B cell (primary cell): ENCODE data around the gene PTPRG. TPM values are rescaled to one million over a fixed set of nuclear protein-coding genes. Genes with fewer than 3 reads are reported as not detected.

Experiments used
- ATAC-seq: fragments of 200-7000 bp; cut with Tn5 transposase; one replicate; pipeline ENCODE4 v1.10.0; 2021; ENCODE audit warnings: low read depth, mild to moderate bottlenecking, moderate number of reproducible peaks, moderate library complexity
- CTCF ChIA-PET: fragments of 350-600 bp; sonication (Branson Sonifier 250); formaldehyde crosslinking; loops from one replicate; lab custom pipeline; 2021; ENCODE audit warnings: antibody characterized with exemption, inconsistent platforms; lab: Charles Lee
- POLR2A ChIA-PET: fragments of 350-600 bp; sonication (Branson Sonifier 250); formaldehyde crosslinking; loops from one replicate; lab custom pipeline; 2021; ENCODE audit warnings: antibody characterized with exemption; lab: Charles Lee
- DNase-seq: peaks from one replicate; pipeline ENCODE4 v3.0.0; 2013
- H2AFZ ChIP-seq: 2 replicates; pipeline ENCODE4 v1.6.1; 2012; ENCODE audit warnings: mild to moderate bottlenecking, low read depth, low read length; ENCODE audit not compliant: insufficient read depth, poor library complexity, severe bottlenecking
- H3K27ac ChIP-seq, 2 donors: 1 replicate in 1 of 2; 2 replicates in 1 of 2; pipeline ENCODE4 v1.5.1; 2012 to 2013; ENCODE audit warnings: low read length in 2 of 2, mild to moderate bottlenecking in 2 of 2, moderate library complexity in 1 of 2
- H3K27me3 ChIP-seq, 4 experiments: fragments of 200-600 bp in 1 of 4; sonication (generic) in 1 of 4; replicated peaks in 1 of 4; 1 replicate in 2 of 4; 2 replicates in 2 of 4; pipeline versions ENCODE4 v1.6.1 to v1.7.0; 2013 to 2016; ENCODE audit warnings: low read length in 3 of 4, mild to moderate bottlenecking in 2 of 4, mixed read lengths in 1 of 4, moderate library complexity in 1 of 4; ENCODE audit not compliant: insufficient read depth in 4 of 4, control insufficient read depth in 3 of 4; ENCODE audit errors: control extremely low read depth in 1 of 4
- H3K36me3 ChIP-seq, 2 experiments: replicated peaks in 1 of 2; 1 replicate in 1 of 2; 2 replicates in 1 of 2; pipeline versions ENCODE4 v1.6.1 to v1.7.1; 2013; ENCODE audit warnings: low read length in 1 of 2; ENCODE audit not compliant: insufficient read depth in 2 of 2, control insufficient read depth in 1 of 2; ENCODE audit errors: control extremely low read depth in 1 of 2, extremely low read depth in 1 of 2
- H3K4me1 ChIP-seq, 2 donors: fragments of 200-600 bp in 1 of 2; sonication (generic) in 1 of 2; 1 replicate in 1 of 2; 2 replicates in 1 of 2; pipeline versions ENCODE4 v1.5.1 to v1.6.1; 2013 to 2017; ENCODE audit warnings: low read length in 2 of 2; ENCODE audit not compliant: control insufficient read depth in 2 of 2, insufficient read depth in 2 of 2
- H3K4me2 ChIP-seq: replicated peaks from 2 replicates; pipeline ENCODE3; 2012; ENCODE audit warnings: mild to moderate bottlenecking, low read depth, low read length; ENCODE audit not compliant: poor library complexity, severe bottlenecking
- H3K4me3 ChIP-seq, 5 experiments: fragments of 200-600 bp in 1 of 5; sonication (generic) in 1 of 5; 1 replicate in 3 of 5; 2 replicates in 2 of 5; pipeline versions ENCODE4 v1.5.1 to v1.7.0; 2011 to 2016; ENCODE audit warnings: low read length in 4 of 5, mild to moderate bottlenecking in 4 of 5, low read depth in 2 of 5, control low read depth in 1 of 5, moderate library complexity in 1 of 5; ENCODE audit not compliant: insufficient read depth in 1 of 5; ENCODE audit errors: control extremely low read depth in 1 of 5, extremely low read depth in 1 of 5
- H3K79me2 ChIP-seq: fragments of 200-600 bp; sonication (generic); one replicate; pipeline ENCODE4 v1.6.0; 2016; ENCODE audit warnings: low read length; ENCODE audit not compliant: control insufficient read depth, insufficient read depth
- H3K9ac ChIP-seq: fragments of 200-600 bp; sonication (generic); 2 replicates; pipeline ENCODE4 v1.6.1; 2017; ENCODE audit warnings: mild to moderate bottlenecking, low read length, moderate library complexity
- H3K9me3 ChIP-seq, 3 donors: one replicate each; pipeline versions ENCODE4 v1.6.1 to v1.7.1; 2013; ENCODE audit warnings: low read length in 2 of 3; ENCODE audit not compliant: control insufficient read depth in 2 of 3, insufficient read depth in 1 of 3; ENCODE audit errors: control extremely low read depth in 1 of 3
- H4K20me1 ChIP-seq: 2 replicates; pipeline ENCODE4 v1.6.0; 2012; ENCODE audit warnings: mild to moderate bottlenecking, low read length; ENCODE audit not compliant: insufficient read depth, control insufficient read depth, poor library complexity, severe bottlenecking
- H3K27ac Mint-ChIP-seq: one replicate; pipeline ENCODE4 v1.8.0; 2021; ENCODE audit warnings: mixed read lengths
- H3K27me3 Mint-ChIP-seq: one replicate; pipeline ENCODE4 v1.8.0; 2021; ENCODE audit warnings: mixed read lengths
- H3K4me1 Mint-ChIP-seq: one replicate; pipeline ENCODE4 v1.8.0; 2021; ENCODE audit warnings: mixed read lengths
- H3K4me3 Mint-ChIP-seq: one replicate; pipeline ENCODE4 v1.8.0; 2021; ENCODE audit warnings: mixed read lengths
- H3K9me3 Mint-ChIP-seq: one replicate; pipeline ENCODE4 v1.8.0; 2022; ENCODE audit warnings: mixed read lengths; ENCODE audit not compliant: insufficient read depth
- EZH2 ChIP-seq: IDR thresholded peaks from 2 replicates; pipeline ENCODE4 v1.6.1; 2012; ENCODE audit warnings: borderline replicate concordance, low read depth, mild to moderate bottlenecking, moderate library complexity, low read length; ENCODE audit not compliant: insufficient read depth, poor library complexity, severe bottlenecking
- WGBS: methylation state at CpG from one replicate; pipeline ENCODE4 v1.1.5; 2013; ENCODE audit warnings: missing lambda C conversion rate; ENCODE audit not compliant: insufficient coverage; 5-methylcytosine and 5-hydroxymethylcytosine counted together
- intact Hi-C: fragments of 100-400 bp; cut with micrococcal nuclease; formaldehyde crosslinking; loops from one replicate; pipeline ENCODE4 v1.10.0; 2022
- polyA plus RNA-seq: library from polyadenylated mRNA; depleted of rRNA; stranded (reverse); fragments of >200 nt; gene quantifications from 2 replicates; pipeline ENCODE4 v1.2.3, GENCODE V29; 2012
- total RNA-seq, 2 donors: library from RNA; stranded (reverse); fragments of 120-200 nt in 1 of 2; gene quantifications; 1 replicate in 1 of 2; 2 replicates in 1 of 2; pipeline versions ENCODE4 v1.2.3 to v1.2.4, GENCODE V29; 2013 to 2022
- TF ChIP-seq, protein P1 (sequence below): fragments of 200-600 bp; IDR thresholded peaks from one replicate; pipeline ENCODE4 v1.8.0; 2022; ENCODE audit warnings: antibody characterized with exemption, mild to moderate bottlenecking

Gene PTPRG
- total and polyA plus RNA-seq, 2 donors (not counting 1 experiment from before 2014, with no cell fraction given): 0.12 to 1.3 TPM

- Mint-ChIP-seq H3K4me1 (no peaks in the 10 kb centered on the region), H3K9me3 (peaks cover 2% of the 10 kb centered on the region), H3K27me3 (no peaks in the 10 kb centered on the region), H3K4me3 (no peak overlapping the region), H3K27ac (no peak overlapping the region)
- intact Hi-C loops: no loop called here
- Histone ChIP-seq H3K4me1 (no peaks in the 10 kb centered on the region), H3K9me3 (no peaks in the 10 kb centered on the region), H3K9ac (no peak overlapping the region), H3K36me3 (no peaks in the 10 kb centered on the region), H3K4me2 (no peak overlapping the region), H3K27ac (no peak overlapping the region), H3K4me3 (no peak overlapping the region), H3K79me2 (no peaks in the 10 kb centered on the region), H2AFZ (no peak overlapping the region), H3K27me3 (no peaks in the 10 kb centered on the region), H4K20me1 (no peaks in the 10 kb centered on the region)
- no peak for TF ChIP-seq EZH2
- TF ChIP-seq, protein P1, sequence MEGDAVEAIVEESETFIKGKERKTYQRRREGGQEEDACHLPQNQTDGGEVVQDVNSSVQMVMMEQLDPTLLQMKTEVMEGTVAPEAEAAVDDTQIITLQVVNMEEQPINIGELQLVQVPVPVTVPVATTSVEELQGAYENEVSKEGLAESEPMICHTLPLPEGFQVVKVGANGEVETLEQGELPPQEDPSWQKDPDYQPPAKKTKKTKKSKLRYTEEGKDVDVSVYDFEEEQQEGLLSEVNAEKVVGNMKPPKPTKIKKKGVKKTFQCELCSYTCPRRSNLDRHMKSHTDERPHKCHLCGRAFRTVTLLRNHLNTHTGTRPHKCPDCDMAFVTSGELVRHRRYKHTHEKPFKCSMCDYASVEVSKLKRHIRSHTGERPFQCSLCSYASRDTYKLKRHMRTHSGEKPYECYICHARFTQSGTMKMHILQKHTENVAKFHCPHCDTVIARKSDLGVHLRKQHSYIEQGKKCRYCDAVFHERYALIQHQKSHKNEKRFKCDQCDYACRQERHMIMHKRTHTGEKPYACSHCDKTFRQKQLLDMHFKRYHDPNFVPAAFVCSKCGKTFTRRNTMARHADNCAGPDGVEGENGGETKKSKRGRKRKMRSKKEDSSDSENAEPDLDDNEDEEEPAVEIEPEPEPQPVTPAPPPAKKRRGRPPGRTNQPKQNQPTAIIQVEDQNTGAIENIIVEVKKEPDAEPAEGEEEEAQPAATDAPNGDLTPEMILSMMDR: no peak
- CTCF ChIA-PET: no interaction called here
- ATAC-seq: no peak
- DNase-seq: no peak
- no CpG with 5 or more reads among the region's 3 CpGs for WGBS
- POLR2A ChIA-PET: no interaction called here
These were observed 425.1 kb downstream of the PTPRG start for GRCh38 chr3:61986473-61986872.

GRCh38 chr3:61989681-61990080 lies 428.3 kb downstream of the PTPRG start:
- no peaks in the 10 kb centered on the region for H3K4me1 ChIP-seq
- ChIA-PET CTCF (no interaction called here), POLR2A (no interaction called here)
- Mint-ChIP-seq H3K27me3 (no peaks in the 10 kb centered on the region), H3K4me3 (no peak overlapping the region), H3K4me1 (no peaks in the 10 kb centered on the region), H3K9me3 (peaks cover 2% of the 10 kb centered on the region), H3K27ac (no peak overlapping the region)
- ATAC-seq: no peak
- H3K9ac ChIP-seq: no peak overlapping the region
- no peaks in the 10 kb centered on the region for H3K9me3 ChIP-seq
- no peak overlapping the region for H2AFZ ChIP-seq
- TF ChIP-seq EZH2: no peak
- no peaks in the 10 kb centered on the region for H3K79me2 ChIP-seq
- no peak overlapping the region for H3K27ac ChIP-seq
- 82% methylated on average over 4 of the region's 4 CpGs for WGBS
- intact Hi-C loops: no loop called here
- H4K20me1 ChIP-seq: no peaks in the 10 kb centered on the region
- no peak for DNase-seq
- H3K4me3 ChIP-seq: no peak overlapping the region
- no peak overlapping the region for H3K4me2 ChIP-seq
- H3K36me3 ChIP-seq: no peaks in the 10 kb centered on the region
- no peaks in the 10 kb centered on the region for H3K27me3 ChIP-seq
